OCI-M1 (cell line): ENCODE measurements around the gene DMAC2.
"Not testable (repeated sequence)": the region's sequence is repeated elsewhere in the genome, so short reads cannot be mapped to it uniquely, and the experiment has no call there.

ENCODE experiments used
- DNase-seq: peaks from one replicate; lab custom pipeline; 2025; lab: John Stamatoyannopoulos, UW

The DMAC2 gene

GRCh38 chr19:41442473-41443355 is 3.0 kb upstream of the DMAC2 start, which contains the start of gene ERICH4:
Gene ERICH4 (plus strand): TSS chr19:41443156. CDS start chr19:41443170, 14 bp downstream.
- no peak for DNase-seq

DNA sequence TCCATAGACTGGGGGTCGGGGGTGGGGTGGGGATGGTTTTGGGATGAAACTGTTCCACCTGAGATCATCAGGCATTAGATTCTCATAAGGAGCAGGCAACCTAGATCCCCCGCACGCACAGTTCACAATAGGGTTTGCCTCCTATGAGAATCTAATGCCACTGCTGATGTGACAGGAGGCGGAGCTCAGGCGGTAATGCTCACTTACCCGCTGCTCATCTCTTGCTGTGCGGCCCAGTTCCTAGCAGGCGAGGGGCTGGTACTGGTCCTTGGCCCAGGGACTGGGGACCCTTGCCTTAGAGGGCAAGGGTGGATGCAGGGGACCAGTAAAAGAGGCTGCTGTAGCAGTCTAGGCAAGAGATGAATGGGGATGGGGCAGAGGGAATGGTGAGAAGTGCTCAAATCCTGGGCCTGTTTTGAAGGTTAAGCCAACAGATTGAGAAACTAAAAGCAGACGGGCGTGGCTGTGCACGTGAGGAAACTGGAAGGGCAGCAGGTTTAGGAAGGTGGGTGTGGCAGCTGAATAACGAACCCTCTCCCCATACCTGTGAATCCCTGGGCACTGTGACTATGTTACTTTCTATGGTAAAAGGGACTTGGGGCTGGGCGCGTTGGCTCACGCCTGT is 1.7 kb upstream of the DMAC2 start:
- no peak for DNase-seq

DNA sequence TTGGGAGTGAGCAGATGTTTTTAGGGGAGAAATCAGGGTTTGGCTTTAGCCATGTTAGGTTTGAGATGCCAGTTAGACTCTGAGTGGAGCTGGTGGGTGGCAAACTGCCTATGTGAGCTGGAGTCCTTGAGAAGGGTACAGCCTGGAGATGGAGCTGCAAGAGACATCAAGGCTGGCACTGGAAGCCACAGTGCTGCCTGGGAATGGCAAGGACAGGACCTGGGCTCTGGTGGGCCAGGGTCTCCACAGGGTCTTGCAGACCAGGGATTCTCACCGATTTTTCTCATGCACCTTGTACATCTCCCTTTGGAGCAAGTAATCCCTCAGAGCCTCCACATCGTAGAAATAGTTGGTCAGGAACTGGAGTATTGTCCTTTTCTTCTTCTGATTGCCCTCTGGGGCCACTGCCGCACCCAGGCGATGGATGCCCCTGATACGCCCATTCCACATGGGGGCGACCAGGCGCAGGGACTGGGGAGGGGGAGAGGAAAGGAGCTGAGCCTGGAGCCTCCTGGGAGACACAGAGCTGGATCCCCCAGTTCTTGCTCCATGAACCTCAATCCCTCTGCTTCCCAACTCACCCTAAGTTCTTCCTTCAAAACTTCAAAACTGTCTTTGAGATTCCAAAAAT is 1.7 kb downstream of the DMAC2 start:
- DNase-seq = no peak

DNA sequence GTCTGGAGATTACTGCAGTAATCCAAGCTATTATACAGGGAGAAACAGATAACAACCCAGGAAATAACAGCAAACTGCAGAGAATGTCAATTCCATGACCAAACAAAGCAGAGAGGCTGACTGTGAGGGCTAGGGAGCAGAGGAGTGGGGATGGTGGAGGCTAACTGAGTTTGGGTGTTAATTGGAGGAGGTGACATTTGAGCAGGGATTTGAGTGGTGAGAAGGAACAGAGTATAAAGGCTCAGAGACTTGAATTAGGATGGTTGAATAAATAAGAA is 3.1 kb downstream of the DMAC2 start:
- no peak for DNase-seq

- DNase-seq = no peak
Measured at GRCh38 chr19:41435936-41436673, 3.6 kb downstream of the DMAC2 start.

GRCh38 chr19:41435376-41435775 is 4.3 kb downstream of the DMAC2 start:
- not testable (repeated sequence) for DNase-seq

GRCh38 chr19:41434450-41434849 is 5.3 kb downstream of the DMAC2 start:
- DNase-seq = no peak

- DNase-seq = no peak
Measured at GRCh38 chr19:41433171-41433570, 6.5 kb downstream of the DMAC2 start.

DNA sequence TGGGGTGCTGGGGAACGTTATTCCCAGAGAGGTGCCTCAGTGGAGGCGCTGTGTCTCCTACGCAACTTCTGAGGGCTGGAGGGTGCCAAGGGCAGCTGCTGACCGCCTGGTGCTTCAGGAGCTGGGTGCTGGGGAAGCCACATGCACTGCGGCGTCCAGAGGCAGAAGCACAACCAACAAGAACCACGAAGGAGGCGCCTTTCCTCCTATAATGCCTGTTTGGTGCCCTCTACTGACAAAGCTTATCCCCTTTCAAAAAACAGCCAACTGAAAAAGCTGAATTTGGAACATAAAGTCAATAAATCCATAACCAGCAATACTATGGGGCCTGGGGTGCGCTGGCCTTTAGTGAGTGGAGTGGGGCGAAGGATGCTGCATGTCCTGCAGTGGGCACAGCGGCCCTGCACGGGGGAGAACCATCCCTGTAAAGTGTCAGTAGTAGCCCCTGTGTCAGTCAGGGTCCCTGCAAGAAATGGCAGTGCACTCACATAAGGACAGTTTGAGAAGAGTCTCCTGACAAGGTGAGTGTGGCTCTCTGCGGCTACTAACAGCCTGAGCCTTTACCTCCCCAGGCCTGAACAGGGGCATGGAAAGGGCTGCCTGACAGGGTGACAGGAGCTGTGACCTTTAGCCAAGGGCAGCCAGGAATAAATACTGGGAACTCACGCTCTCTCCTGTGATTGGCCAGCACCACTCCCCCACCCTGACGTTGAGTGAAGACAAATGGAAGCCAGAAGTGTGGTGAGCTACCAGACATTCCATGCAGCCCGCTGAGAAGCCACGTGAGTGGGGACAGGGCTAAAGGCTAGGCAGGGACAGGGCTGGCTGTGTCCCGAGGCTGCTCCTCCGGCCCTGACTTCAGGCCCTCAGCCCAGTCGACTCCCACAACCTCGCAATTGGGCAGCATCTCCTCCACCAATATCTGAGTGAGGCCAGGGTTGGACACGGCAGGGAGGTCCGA is 8.0 kb downstream of the DMAC2 start:
- peak; percentile 61 for DNase-seq

DNA sequence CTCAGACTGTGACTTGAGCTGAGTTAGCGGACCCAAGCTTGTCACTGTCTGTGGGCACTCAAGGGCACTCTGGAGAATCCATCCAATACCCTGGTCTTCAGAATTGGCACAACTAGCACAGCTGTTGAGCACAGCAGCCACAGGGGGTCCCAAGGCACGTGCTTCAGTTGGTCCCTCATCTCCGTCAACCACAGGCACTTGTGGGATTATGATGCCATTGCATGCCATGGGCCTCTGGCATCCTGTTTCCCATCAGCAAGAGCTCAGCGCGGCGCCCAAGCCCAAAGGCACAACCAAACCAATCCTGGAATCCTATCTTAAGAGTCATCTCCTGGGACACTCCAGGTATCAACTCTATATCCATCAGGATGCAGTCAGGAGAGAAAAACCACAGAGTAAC is 8.8 kb downstream of the DMAC2 start:
- no peak for DNase-seq

- DNase-seq = no peak
Measured at GRCh38 chr19:41428481-41428859, 11.2 kb downstream of the DMAC2 start.

DNA sequence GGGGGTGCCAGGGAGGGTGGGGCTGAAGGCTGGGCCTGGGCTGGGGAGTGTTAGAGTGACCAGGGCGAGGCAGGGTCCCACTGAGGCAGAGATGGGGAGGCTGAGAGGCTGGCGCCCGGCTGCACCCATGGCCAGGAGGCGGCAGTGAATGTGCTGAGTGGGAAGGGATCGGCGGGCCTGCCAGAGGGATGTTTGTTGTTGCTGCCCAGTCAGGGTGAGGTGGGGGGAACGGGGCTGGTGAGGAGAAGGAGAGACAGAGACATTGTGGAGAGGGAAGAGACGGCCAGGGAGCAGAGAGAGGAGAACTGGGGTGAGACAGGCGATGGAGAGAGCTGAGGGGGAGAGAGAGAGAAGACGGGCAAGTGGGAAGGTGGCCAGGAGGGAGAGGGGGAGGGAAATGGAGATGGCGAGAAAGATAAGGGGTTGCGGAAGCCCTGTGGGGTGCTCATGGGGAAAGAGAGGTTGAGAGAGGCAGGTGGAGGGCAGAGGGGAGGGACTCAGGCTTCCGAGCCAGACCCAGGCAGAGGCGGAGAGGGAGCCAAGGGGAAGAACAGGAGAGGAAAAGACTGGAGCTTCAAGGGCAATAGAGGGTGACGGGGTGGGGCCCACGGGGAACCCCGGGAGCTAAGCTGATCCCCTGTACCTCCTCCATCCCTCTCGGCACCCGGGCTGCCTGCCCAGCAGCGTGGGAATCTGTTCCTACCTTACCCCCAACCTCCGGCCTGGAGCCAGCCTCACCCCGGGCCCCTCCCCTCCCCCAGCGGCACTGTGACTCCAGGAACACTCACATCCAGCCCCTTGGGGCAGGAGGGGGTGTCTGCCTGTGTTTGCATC is 11.8 kb downstream of the DMAC2 start:
- peak; percentile 32 for DNase-seq

GRCh38 chr19:41426952-41427646 is 12.6 kb downstream of the DMAC2 start, which contains the start of gene B3GNT8:
Gene B3GNT8 (minus strand): TSS chr19:41427374. CDS start chr19:41426778, 596 bp downstream.
- DNase-seq = peak; percentile 81

GRCh38 chr19:41426116-41426841 is 13.4 kb downstream of the DMAC2 start:
- DNase-seq = no peak

GRCh38 chr19:41425174-41426115 is 14.3 kb downstream of the DMAC2 start:
- no peak for DNase-seq

DNA sequence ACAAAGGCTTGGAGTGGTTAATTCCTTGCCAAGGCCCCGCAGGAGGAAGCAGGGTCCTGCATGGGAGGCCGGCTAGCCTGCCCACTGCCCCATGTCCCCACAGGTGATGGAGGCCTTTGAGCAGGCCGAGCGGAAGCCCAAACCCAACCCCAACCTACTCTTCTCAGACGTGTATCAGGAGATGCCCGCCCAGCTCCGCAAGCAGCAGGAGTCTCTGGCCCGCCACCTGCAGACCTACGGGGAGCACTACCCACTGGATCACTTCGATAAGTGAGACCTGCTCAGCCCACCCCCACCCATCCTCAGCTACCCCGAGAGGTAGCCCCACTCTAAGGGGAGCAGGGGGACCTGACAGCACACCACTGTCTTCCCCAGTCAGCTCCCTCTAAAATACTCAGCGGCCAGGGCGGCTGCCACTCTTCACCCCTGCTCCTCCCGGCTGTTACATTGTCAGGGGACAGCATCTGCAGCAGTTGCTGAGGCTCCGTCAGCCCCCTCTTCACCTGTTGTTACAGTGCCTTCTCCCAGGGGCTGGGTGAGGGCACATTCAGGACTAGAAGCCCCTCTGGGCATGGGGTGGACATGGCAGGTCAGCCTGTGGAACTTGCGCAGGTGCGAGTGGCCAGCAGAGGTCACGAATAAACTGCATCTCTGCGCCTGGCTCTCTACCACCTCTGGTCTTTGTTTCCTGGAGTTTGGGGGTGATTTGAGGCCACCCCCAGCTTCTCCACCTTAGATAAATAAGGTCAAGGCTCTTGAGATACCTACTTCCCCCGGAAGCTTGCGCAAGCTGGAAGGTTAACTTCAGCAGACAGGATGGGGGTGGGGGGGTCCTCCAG is 15.2 kb downstream of the DMAC2 start:
- no peak for DNase-seq

DNA sequence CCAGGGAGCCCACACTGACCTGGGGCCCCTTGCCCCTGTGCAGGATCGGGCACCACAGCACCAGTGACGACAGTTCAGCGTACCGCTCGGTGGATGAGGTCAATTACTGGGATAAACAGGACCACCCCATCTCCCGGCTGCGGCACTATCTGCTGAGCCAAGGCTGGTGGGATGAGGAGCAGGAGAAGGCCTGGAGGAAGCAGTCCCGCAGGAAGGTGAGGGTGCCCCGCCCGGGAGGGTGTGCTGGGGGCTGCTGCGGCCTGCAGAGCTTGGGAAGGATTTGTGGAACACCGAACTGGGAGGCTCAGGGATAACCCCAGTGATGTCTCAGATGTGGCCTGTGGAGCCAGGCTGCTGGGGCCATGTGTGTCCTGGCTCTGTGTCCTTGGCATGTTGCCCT is 16.8 kb downstream of the DMAC2 start:
- DNase-seq = no peak
